Measurements from ENCODE around the gene DCTN2.

- TF ChIP-seq POLR2A (IDR thresholded peaks at IDR 0.05), result peak; percentile 95 to 99
- TF ChIP-seq CTCF (IDR thresholded peaks at IDR 0.05), result no peak
Measured at GRCh38 chr12:57520053-57520818, 26.8 kb downstream of the DCTN2 start, which contains the start of gene DDIT3.

Measured in heart left ventricle (tissue), 13 donors.